ENCODE measurements around the gene SSPN.

Gene SSPN

DNA sequence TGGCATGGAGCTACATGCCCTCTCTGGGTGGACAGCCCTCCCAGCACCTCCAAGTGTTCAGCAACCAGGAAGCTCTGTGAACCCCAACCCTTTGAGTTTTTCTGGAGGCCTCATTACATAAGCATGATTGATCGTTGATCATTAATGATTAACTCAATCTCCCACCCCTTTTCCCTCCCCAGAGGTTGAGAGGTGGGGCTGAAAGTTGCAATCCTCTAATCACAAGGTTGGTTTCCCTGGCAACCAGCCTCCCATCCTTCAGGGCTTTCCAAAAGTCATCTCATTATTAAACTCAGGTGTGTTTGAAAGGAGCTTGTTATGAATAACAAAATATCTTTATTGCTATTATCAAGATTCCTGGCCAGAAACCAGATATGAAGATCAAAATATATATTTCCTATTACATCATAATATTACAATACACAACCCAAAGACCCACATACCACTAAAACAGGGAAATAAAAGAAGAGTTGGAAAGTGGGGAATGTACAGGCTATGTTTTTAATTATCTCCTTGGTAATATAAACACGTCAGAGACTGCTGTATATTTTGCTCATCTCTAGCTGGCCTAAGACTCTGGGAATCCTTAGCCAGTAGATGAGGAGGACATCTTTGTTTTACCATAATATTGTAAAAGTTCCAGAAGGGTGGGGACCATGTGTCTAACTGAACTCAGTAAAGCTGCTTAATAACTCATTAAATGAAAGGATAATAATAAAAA, 73.6 kb downstream of the SSPN start:
- no peak for DNase-seq

DNA sequence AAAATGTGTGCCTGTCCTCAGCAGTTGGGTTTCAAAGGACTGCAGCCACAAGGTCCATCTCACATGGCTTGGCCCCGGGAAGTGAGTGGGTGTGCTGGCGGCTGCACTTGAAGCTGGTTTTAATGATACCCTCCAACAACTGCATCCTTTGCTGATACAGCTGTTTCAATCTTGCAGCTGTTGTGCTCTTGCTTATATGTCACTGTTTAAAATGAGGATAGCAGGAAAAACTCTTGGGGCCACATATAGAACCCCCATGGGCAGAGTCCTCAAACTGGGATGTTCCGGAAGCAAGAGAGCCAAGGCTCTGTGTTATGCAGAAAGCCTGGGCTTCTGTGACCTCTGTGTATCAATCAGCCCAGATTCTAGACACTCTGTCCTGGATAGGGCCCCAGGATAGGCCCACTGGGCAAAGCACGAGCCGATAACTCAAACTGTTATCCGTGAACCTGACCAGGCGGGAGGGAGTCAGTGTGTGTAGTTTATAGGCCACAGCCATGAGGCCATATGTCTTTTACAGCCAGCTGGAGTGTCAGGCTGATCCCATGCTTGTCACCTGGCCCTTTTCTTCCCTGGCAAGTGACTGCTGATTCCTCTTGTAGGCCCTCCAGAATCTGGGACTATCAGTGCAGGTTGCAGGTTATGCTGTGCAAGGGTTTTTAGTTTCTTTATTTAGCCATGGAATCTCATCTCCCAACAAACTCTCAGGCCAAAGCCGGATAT, 74.3 kb downstream of the SSPN start:
- no peak for DNase-seq

DNA sequence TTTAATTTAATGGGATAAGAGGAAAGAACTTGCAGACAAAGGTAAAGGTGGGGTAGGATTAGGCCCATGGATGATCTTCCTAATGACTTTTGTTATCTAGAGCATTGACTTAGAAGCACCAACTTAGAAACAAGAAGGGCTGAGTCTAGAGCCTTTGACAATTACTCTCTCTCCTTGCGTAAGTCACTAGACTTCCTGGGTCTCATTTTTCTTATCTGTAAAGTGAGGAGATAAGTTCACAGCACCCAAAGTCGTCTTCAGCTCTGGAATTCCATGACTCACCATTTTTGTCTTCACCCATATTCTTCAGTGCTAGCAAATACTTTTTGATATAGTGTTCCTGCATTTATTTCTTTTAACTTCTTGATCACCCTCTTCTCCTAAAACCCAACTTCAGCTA, 75.7 kb downstream of the SSPN start:
- peak; percentile 29 for DNase-seq

DNA sequence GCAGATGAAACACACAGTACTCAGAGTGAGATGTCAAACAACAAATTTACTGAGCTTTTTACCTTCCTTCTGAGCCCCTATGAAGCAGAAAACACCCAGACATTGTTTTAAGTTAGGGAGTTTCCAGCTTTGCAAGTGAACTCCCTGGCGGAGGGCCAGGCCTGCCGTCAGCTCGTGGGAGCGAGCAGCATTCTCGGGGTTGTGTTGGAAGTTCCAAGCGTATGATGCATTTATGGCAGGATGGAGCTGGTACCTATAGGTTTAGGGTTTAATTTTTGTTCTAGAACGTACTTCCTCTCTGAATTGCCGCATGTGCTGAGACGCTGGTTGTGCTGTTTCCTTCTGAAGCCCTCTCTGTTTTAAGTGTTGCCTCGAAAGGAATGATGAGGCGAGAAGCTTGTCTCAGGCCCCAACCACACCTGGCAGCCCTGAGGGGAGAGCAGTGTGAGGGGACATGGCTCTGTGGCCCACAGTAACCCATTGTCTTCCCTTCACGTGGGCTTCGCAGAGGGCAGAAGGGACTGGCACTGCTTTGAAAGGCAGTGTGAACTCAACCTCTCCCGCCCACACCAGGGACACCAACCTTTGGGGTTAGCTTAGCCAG, 76.6 kb downstream of the SSPN start:
- no peak for DNase-seq

DNA sequence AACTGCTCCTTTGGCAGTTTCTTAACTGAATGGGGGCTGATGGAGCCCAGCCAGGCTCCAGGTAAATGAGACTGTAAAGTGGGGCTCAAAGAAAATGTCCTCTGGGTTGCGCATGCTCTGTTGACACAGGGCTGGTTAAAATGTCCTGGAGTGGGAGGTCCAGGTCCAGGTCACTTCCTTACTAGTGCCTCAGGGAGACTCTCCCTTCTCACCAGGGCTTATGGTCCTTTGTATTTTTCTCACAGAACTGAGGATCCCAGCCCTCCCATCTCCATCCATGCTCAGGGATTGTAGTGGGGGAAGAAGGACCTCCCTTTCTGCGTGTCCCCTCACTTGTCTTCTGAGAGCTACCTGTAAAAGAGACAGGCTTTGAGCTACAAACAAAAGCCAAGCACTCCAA, 77.5 kb downstream of the SSPN start:
- DNase-seq = no peak

DNA sequence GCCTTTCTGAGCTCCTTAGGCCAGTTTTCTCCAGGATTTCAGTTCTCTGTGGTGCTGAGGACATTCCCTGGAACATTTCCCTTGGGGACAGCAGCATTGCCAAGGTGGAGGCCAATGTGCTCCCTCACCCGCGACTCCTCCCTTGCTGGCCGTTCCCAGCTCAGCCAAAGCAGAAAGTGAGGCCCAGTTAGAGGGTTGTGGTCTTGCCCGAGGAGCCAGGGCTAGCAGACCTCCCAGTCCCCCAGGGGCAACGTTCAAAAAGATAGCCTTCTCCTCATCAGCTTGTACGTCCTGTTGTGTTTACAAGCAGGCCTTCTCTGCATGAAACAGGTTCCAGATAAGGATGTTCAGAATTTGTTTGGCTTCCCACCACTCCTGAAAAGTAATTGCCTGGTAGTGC, 78.4 kb downstream of the SSPN start:
- no peak for DNase-seq

DNA sequence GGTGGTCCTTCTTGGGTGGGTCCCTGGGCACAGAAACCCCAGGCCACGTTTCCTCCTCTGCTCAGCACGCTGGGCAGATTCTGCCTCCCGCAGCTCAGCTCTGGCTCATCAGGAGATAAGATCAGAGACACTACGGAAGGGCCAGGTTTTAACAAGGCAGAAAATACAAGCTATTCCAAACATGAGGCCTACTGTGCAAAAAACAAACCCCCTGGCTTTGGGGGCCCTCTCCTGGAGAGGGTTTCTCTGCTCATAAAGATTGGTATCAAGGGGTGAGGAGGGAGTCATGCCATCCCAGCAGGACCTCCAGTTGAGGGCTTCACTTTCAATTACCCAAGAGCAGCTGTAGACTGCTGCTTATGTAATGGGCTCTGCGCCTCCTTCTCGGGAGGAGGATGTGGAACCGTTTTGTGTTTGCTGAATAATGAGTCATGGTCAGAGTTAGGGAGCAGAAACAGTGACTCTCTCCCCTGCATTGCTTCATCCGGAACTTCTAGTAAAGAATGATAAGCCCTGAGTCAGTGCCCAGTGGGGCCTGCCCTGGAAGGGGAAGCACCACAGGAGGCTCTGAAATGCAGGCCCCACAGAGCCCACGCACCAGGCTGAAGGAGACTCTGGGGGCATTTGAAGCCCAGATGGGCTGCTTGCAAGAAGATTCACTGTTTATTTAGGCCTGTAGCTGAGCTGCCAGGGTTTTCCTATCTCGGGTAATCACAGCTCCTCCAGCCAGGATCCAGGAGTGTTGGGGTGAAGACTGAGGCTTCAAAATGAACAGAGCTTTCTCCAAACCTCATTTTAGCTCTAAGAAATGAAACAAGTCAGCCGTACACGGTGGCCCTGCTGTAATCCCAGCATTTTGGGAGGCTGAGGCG, 79.3 kb downstream of the SSPN start:
- DNase-seq = peak; percentile 100

DNA sequence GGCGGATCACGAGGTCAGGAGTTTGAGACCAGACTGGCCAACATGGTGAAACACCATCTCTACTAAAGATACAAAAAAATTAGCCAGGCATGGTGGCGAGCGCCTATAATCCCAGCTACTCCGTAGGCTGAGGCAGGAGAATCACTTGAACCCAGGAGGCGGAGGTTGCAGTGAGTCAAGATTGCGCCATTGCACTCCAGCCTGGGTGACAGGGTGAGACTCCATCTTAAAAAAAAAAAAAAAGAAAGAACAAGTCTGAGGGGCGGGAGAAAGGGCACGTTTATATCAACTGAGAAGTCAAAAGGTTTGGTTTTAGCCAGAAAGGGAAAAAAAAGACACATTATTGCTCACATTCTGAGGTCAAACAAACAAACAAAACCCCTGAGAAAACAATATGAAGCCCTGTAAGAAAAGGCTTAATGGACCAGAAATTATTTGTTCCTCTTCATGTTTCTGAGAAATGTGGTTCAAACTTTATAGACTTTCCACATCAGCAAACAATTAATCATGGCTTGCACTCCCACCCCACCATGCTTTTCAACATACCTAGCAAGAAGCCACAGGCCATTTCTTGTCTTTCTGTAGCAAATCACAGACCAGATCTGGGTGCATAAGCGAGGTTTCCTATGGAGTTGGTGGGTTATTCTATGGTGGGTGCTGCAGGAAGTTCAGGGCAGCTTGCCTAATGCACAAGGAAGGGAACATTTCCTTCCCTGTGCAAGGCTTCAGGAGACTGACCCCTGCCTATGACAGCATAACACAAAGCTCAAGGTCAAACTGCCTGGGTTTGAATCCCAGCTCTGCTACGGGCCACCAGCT, 80.1 kb downstream of the SSPN start:
- peak; percentile 54 for DNase-seq

DNA sequence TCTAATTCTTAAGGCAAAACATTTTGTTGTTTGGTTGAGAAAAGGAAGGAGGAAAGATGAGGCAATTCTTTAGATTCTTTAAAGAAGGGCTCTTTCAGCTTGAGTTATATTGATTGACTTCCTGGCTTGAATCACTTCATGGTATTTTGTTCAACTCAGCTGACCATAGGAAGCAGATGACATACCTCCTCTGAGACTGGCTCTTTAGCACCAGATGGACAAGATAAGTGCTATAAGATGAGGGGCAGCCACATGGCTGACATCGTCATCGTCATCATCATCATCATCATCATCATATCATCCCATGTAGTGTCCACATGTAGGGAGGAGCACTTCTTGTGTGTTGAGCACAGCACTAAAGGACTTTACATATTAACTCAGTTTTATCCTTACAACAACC, 81.3 kb downstream of the SSPN start:
- peak; percentile 52 for DNase-seq

DNA sequence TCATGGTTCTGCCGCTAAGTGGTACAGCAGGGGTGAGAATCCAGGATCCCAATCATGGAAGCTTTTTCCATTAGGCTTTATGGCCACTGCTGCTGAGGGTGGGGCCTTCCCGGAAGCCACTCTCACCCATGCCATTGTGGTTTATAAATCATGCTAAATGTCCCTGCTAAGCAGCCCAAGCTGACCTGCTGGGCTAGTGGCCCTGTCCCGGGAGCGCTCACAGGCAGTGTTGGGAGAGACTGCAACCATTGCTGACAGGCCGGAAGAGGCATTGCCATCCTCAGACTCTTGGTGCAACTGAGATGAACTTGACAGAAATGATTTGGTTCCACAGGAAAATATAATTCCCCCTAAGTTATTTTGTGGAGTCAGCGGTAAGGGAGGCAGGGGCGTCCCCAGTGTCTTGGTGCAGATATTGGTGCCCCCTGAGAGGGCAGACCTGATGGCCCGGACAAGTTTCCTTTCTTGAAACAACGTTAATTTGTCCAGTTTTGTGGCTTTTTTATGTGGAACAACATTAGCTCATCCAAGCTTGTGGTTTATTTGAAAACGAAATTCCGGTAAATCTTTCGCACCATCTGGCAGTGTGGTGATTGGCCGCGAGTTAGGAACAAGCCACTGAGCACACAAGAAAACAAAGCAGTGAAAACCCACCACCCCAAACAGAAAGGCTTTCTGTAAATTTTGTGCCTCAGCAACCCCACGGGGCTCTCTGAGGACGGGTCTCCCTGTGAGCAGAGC, 82.3 kb downstream of the SSPN start:
- DNase-seq = peak; percentile 84

DNA sequence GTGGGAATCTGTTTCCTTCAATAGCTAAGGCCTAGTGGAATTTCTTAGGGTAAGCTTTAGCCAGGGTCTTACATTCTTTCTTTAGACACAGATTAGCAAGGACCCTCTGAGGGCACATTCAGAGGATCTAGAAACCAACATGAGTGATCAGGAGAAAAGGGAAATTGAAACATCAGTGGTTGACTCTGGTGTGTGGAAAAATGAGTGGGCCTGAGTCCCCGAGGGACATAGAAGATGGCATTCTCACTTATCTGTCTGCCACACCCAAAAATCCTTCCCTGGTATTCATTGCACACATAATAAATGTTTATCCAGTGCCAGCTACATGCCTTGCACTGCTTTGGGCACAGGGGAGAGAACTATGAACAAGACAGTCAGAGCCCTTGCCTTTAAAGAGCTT, 82.9 kb downstream of the SSPN start:
- DNase-seq = peak; percentile 59

DNA sequence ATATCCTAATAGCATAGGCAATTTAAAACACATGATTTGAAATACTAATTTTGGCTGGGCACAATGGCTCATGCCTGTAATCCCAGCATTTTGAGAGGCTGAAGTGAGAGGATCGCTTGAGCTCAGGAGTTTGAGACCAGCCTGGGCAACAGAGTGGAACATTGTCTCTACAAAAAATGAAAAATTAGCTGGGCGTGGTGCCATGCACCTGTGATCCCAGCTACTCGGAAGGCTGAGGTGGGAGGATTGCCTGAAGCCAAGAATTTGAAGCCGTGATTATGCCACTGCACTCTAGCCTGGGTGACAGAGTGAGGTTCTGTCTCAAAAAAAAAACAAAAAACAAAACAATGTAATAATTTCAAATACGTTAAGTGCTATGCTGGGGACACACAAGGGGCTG, 83.3 kb downstream of the SSPN start:
- no peak for DNase-seq

DNA sequence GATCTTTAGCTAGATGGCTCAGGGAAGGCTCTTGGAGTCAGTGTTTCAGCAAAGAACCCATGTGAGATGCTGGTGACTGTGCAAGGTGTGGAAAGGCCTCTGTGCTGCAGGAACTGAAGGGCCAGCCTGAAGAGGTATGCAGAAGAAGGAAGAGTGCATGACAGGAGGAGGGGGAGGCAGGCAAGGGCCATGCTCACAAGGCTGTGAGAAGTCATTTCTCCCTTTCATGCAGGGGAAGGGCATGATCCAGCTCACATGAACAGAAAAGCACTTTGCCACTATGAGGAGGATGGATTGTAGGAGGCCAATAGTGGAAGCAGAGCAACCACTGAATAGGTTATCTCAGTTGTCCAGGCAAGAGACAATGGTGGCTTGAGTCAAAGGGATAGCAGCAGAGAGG, 83.7 kb downstream of the SSPN start:
- no peak for DNase-seq

DNA sequence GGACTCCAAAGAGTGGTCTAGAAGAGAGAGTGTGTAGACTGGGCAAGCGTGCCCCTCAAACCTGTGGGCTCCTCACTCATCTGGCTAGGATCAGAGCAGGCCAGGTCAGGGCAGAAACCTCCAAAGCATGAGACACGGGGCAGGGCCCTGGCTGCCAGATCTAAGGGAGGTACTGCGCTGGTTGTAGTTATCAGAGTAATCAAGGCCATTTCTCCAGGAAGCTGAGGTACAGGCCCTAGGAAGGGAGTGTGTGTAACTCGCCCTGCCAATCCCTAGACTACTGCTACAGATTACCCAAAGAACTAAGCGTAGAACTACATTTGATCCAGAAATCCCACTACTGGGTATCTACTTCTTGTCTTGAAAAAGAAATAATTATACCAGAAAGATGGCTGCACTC, 84.5 kb downstream of the SSPN start:
- DNase-seq = no peak

DNA sequence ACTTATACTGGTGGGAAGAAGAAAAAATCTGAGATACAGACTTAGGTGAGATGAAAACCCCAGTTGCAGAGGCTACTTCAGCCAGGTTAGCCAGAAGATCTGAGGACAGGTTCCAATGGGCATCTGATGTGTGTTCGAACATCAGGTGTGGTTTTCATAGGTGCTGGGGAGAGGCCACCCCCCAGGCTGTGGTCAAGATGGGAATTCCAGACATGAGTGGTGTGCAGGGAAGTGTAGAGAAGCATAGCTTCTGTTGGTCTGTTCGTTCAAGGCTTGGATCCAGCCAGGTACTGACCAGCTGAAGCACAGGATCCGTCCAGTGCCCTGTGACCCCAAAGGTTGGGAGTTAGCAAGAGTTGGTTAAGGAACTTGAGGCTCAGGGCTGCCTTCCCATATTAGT, 85.5 kb downstream of the SSPN start:
- DNase-seq = no peak

DNA sequence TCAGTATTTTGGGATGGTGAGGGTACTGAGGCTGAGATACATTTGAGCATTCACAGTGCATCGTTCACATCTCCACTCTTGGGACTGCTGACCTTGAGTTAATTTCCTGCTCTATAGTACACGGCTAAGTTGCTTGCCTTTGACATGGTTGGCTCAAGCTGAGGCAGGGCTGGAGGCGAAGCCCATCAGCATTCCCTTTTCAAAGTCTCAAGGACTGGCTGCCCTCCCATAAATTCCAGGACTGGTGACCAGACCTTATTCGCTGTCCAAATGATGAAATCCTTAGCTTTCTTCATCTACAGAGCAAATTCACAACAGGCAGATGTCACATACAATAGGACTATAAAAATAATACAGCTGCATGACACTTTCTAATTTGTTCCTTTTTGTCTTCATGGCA, 85.9 kb downstream of the SSPN start:
- no peak for DNase-seq

DNA sequence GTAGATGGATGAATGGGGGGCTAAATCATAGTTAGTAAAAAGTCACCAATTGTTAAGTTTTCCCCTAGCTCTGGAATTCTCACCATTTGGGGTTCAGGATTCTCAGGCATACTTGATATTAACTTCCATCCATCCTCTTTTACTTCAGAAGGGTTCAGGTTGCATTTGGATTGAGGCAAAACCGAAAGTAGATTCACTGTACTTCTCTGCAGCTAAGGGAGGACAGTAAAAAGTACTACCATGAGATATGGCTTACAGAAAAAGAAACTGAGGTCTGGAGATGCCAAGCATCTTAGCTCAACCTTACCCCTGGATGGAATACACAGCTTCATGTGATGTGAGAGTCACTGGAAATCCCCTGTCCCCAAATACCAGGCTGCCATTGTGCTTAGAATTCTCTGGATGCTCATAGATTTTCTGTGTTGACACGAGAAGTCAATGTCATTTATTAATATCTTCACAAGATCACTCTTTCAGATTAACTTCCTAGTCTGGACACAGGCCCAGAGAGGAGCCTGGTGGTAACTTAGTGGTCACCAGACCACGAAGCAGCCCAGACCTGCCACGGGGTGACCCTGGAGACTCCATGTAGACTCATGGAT, 87.1 kb downstream of the SSPN start:
- DNase-seq = no peak

DNA sequence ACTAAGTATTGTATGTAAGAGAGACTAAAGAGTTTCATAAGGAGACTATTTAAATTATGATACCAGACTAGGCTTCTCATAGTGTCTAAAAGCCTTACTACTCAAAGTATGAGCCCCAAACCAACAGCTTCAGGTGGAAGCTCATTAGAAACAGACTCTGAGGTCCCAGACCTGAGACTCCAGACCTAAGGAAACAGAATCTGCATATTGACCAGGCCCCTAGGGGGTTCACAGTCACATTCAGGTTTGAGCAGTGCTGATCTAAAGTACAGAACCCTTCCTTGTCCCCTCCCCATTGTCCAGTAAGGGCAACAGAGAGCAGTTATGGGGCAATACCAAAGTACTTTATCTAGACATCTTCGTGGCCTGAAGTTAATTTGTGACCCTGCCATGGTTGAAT, 87.7 kb downstream of the SSPN start:
- DNase-seq = no peak

DNA sequence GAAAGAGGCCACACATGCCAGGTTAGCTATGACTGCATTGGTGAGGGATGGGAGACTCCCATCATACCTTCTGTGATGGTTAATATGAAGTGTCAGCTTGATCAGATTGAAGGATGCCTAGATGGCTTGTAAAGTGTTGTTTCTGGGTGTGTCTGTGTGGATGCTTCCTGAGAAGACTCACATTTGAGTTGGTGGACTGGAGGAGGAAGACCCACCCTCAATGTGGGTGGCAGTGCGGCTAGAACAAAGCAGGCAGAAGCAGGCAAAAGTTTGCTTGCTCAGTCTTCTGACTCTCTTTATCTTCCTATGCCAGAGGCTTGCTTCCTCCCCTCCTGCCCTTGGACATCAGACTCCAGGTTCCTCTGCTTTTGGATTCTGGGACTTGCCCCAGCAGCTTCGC, 88.2 kb downstream of the SSPN start:
- no peak for DNase-seq

DNA sequence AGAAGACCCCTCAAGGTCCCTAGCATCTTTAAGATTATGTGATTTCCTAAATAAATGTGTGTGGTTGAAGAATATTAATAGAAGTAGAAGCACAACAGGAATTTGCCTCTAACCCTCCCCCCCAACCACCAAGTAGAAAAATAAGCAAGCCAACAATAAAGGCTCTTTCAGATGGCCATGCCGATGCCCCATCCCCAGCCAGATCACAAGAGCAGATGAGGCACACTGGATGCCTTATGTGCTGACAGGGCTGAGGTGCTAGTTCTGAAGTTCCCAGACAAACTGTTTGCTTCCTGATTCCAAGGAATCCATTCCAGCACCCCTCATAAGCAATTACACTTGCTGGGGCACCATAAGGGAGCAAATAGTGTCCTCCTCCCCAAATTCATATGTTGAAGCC, 90.0 kb downstream of the SSPN start:
- DNase-seq = no peak

DNA sequence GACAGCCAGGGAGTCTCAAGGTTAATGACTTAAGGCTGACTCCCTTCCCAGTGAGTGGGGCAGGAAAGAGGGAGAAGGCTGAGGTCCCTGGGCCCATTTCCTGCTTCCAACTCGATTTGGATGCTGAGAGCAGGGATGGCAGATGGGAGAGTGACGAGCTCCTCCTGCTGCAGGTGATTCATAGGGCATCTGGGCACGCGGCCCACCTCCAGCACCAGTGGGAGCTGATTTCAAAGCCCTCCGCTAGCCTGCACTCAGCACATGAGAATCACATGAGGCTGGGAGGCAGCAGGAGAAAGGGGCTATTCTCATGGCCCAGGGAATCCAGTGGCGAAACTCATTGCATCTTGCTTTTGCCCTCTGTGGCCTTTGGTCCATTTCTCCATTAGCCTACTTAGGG, 90.8 kb downstream of the SSPN start:
- no peak for DNase-seq
